Sigmoid colon (tissue), 4 donors: ENCODE results near the gene SORT1.

Experiments
- CTCF ChIP-seq, 4 experiments: fragments of 450-650 bp in 3 of 4; fragments of 200-600 bp in 1 of 4; IDR thresholded peaks; one replicate each; pipeline ENCODE4 v1.5.1; 2016 to 2019; ENCODE audit warnings: antibody characterized with exemption in 4 of 4, mild to moderate bottlenecking in 3 of 4, moderate library complexity in 2 of 4
- POLR2AphosphoS5 ChIP-seq, 4 donors: sonication (generic); formaldehyde crosslinking; IDR thresholded peaks; one replicate each; pipeline ENCODE4 v1.6.1; 2017; ENCODE audit warnings: antibody characterized with exemption in 4 of 4

GRCh38 chr1:109423498-109423897 is 25.8 kb upstream of the SORT1 start:
- TF ChIP-seq CTCF (IDR thresholded peaks at IDR 0.05) (no peak), POLR2AphosphoS5 (IDR thresholded peaks at IDR 0.05) (no peak)
